ENCODE measurements around the gene EXOC4.

EXOC4 gene

DNA sequence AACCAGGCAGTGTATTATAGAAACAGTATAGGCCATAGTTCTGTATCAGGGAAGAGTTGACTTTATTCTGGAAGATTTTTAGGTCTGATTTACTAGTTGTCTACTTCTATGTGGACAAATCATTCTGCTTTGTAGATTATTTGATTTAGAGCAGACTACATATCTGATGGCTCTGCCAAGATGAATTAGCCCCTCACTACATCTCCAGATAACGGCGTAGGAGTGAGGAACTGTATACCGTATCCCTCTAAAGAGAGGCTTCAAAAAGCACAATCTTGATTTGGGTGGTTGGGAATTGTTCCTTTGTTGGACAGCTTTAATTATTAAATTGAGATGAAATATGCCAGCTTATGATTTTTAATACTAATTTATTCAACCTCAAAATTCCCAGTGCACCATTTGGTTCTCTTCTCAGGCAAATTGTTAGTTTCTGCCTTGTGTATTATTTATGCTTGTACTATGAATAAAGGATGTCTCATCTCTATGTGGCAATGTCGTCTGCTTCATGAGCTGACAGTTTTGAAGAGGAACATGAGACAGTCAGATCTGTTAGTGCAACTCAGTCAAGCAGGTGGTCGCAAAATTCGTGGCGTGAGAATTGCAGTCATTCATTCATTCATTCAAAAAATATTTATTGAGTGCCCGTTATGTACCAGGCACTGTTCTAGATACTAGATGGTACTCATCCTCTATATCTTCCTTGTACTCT lies 422.8 kb downstream of the EXOC4 start:
- DNase-seq (ENCODE audit: low read depth) = no peak

GRCh38 chr7:133676805-133677370 lies 424.0 kb downstream of the EXOC4 start:
- no peak for DNase-seq (ENCODE audit: low read depth)

GRCh38 chr7:133678137-133678814 lies 425.4 kb downstream of the EXOC4 start:
- DNase-seq (ENCODE audit: low read depth) = no peak

- no peak for DNase-seq (ENCODE audit: low read depth)
These were observed 427.1 kb downstream of the EXOC4 start for GRCh38 chr7:133679977-133680376.

DNA sequence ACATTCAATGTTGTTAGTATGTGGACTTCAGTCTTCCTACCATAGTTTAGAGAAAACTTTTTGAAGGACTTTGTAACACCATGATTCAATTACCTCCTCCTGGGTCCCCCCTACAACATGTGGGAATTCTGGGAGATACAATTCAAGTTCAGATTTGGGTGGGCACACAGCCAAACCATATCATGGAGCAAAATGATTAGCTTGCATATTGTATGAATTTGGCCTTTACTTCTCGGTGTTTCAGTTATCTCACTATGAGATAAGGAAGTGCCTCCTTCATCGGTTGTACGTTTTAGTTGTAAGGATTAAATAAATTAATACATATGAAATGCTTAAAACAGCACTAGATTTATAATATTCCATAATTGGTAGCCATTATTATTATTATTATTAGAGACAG lies 428.7 kb downstream of the EXOC4 start:
- no peak for DNase-seq (ENCODE audit: low read depth)

GRCh38 chr7:133682364-133683181 lies 429.7 kb downstream of the EXOC4 start:
- no peak for DNase-seq (ENCODE audit: low read depth)

DNA sequence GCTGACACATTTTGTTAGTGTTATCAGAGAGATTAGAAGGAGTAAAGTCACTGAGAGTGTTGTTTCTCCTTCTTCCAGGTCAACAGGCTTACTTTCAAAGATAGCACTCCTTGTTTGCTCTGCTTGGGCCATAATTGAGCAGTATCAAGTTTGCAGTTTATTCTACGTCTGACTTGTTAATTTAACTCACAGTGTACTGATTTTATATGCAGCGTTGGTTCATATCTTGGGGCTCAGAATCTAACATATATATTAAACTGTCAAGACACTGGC lies 430.2 kb downstream of the EXOC4 start:
- no peak for DNase-seq (ENCODE audit: low read depth)

GRCh38 chr7:133688483-133689239 lies 435.8 kb downstream of the EXOC4 start:
- peak; percentile 56 for DNase-seq (ENCODE audit: low read depth)

DNA sequence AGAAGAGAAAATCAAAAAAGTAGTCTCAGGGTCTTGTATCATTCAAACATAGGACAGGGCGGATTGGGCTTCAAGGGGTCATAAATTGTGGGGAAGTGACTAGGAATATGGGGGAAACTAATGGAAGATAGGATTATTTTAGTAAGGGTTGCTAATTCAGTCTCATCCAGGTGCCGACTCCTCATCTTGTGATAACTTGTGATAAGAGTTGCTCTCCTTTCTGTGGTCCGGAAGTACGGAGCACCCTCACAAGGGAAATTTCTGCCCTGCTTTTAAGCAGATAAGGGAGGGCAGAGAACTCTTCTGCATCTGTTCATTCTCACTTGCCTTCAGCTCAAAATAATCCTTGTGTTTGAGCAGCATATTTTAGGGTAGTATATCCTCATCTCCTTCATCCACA lies 437.9 kb downstream of the EXOC4 start:
- no peak for DNase-seq (ENCODE audit: low read depth)

- DNase-seq (ENCODE audit: low read depth) = peak; percentile 14
These were observed 439.1 kb downstream of the EXOC4 start for GRCh38 chr7:133691727-133692610.

DNA sequence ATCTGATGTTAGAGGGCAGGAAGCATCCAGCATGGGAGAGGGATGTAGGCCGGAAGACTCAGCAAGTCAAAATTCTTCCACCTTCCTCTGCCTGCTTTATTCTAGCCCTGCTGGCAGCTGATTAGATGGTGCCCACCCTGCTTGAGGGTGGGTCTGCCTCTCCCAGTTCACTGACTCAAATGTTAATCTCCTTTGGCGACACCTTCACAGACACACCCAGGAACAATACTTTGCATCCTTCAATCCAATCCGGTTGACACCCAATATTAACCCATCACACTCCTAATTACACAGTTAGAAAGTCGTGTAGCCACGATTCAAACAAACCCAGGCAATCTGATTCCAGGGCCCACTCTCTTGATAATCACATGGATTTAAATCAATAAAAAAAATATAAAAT lies 440.4 kb downstream of the EXOC4 start:
- no peak for DNase-seq (ENCODE audit: low read depth)

GRCh38 chr7:133696056-133696455 lies 443.2 kb downstream of the EXOC4 start:
- DNase-seq (ENCODE audit: low read depth) = no peak

DNA sequence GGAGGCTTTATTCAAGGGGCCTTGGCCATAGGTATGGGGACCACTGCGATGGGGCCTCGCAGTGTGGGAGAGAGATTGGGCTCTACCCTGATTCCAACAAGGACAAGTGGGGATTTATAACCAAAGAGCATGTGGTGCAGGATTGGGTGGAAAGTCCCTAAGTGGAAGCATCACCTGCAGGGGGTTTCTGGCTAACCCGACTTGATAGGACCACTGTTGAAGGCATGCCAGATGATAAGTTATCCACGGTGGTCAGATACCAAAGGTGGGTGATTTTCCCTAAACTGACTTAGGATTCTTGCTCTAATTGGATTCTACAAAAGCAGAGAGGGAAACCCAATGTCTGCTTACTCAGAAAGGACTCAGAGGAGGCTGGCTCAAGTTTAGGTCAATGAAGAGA lies 444.7 kb downstream of the EXOC4 start:
- DNase-seq (ENCODE audit: low read depth) = no peak

DNA sequence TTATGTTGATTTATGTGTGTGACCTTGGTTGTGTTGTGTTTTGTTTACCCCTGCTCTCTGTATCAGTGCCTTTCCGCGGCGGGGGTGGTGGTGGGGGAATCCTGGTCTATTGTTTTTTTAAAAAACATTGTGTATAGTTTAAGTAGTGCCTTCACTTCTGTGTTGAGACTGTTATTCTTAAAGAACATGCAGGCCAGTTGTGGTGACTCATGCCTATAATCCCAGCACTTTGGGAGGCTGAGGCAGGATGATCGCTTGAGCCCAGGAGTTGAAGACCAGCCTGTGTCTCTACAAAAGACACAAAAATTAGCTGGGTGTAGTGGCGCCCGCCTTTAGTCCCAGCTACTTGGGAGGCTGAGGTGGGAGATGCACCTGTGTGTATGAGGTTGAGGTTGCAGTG lies 445.2 kb downstream of the EXOC4 start:
- no peak for DNase-seq (ENCODE audit: low read depth)

DNA sequence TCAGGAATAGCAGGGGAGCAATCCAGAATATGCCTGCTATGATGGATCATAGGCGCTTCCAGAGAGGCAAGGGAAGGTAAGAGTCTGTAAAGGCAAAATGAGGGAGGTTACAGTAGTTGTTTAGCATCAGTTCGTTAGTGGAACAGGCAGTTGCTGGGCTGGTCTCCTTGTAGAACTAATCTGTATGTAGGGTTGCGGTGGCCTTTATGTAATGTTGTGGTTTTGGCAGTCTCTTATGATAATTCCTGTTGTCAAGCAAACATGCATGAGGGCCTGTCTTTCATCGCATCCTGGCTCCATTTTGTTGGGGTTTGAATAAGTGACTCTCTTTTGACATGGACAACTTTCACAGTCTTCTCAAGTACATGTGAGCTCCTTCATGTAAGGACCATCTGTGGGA lies 446.5 kb downstream of the EXOC4 start:
- DNase-seq (ENCODE audit: low read depth) = no peak

- no peak for DNase-seq (ENCODE audit: low read depth)
These were observed 449.2 kb downstream of the EXOC4 start for GRCh38 chr7:133702078-133702477.

DNA sequence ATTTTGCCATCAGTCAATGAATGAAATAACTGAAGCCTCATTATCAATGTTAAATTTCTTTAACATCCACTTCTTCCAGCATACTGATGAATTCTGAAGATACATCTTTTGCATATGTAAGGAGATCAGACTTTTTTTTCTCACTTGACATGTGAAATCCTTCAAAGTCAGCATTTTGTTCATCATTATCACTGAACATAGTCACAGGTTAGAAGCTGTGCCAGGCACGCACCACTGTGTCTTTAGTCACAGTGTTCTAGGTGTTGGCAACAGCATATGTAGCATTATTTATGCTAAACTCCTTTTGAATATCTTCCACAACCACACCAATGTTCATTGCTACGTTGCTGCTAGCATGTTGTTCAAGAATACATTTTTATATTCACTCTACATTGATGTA lies 450.1 kb downstream of the EXOC4 start:
- DNase-seq (ENCODE audit: low read depth) = no peak

DNA sequence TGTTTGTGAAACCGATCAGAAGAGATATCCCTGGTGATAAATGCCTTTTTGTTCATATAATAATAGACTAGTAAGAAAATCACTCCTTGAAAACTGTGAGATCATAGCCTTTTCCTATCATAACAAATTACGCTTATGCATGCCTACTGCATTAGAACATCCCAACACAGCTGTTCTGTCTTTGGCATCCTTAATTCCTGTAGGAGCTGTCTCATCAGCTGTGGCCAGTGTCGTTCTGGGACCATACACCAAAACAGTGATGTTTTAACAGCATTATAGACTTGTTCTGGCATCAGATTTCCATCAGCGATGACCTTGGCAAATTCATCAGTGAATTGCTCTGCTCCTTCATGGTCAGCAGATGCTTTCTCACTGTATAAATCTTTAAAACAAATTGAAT lies 450.7 kb downstream of the EXOC4 start:
- peak; percentile 58 for DNase-seq (ENCODE audit: low read depth)

DNA sequence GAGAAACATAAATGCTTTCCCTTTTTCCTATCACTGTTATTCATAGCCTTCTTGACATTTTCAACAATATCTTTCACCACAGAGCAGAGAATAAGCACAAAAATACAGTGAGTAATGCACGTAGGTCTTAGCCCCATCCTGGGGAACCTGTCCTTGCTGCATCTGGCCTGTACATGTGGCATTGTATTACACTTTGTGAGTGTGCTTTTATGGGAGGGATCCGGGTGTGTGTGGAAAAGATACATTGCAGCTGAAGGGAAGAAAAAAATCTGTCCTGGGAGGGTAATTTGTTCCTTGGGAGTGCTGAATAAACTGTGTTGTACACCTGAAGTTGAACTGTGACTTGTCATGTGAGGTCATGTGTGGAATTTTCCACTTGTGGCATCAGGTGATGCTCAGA lies 451.6 kb downstream of the EXOC4 start:
- no peak for DNase-seq (ENCODE audit: low read depth)

GRCh38 chr7:133705596-133705995 lies 452.7 kb downstream of the EXOC4 start:
- DNase-seq (ENCODE audit: low read depth) = peak; percentile 11

- DNase-seq (ENCODE audit: low read depth) = no peak
These were observed 453.1 kb downstream of the EXOC4 start for GRCh38 chr7:133706016-133706415.
